Right lobe of liver (tissue), 4 donors: Measurements from ENCODE around the gene UBR1.

Experiments
- POLR2A ChIP-seq: fragments of 450-650 bp; IDR thresholded peaks from one replicate; pipeline ENCODE4 v1.6.1; 2017; ENCODE audit warnings: antibody characterized with exemption, mild to moderate bottlenecking
- TF ChIP-seq, protein P1 (sequence below), 4 donors: fragments of 200-600 bp in 3 of 4; fragments of 450-650 bp in 1 of 4; IDR thresholded peaks; one replicate each; pipeline versions ENCODE4 v1.5.1 to v1.8.0; 2016 to 2022; ENCODE audit warnings: antibody characterized with exemption in 4 of 4, mild to moderate bottlenecking in 2 of 4
- donor health status: DM: no; HTN: no; CAD: no.
- donor health status: DM: no; HTN: no; CAD: no.
- donor health status: DM: no; HTN: yes; CAD: no.

DNA sequence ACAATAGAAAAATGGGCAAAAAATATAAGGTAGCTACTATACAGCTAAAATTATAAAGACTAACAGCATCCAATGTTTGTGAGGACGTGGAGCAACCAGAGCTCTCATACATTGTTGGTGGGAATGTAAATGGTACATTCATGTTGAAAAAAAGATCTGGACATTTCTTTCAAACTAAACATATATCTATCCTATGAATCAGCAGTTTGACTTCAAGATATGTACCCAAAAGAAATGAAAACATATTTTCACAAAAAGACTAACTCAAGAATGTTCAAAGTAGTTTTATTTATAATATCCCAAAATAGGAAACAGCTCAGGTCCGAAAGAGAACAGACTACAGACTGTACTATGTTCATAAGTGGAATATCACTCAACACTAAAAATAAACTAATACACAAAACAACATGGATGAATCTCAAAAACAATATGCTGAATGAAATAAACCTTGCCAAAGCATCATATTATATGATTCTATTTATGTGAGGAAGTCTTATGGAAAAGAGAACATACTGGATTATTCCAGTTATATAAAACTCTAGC, 176.5 kb downstream of the UBR1 start:
- TF ChIP-seq, protein P1, sequence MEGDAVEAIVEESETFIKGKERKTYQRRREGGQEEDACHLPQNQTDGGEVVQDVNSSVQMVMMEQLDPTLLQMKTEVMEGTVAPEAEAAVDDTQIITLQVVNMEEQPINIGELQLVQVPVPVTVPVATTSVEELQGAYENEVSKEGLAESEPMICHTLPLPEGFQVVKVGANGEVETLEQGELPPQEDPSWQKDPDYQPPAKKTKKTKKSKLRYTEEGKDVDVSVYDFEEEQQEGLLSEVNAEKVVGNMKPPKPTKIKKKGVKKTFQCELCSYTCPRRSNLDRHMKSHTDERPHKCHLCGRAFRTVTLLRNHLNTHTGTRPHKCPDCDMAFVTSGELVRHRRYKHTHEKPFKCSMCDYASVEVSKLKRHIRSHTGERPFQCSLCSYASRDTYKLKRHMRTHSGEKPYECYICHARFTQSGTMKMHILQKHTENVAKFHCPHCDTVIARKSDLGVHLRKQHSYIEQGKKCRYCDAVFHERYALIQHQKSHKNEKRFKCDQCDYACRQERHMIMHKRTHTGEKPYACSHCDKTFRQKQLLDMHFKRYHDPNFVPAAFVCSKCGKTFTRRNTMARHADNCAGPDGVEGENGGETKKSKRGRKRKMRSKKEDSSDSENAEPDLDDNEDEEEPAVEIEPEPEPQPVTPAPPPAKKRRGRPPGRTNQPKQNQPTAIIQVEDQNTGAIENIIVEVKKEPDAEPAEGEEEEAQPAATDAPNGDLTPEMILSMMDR (IDR thresholded peaks at IDR 0.05) = no peak
- TF ChIP-seq POLR2A = no peak
